Measurements from ENCODE around the gene LRP5. TPM values are rescaled to one million over a fixed set of nuclear protein-coding genes. Genes with fewer than 3 reads are reported as not detected.
"Not testable (repeated sequence)": the region's sequence is repeated elsewhere in the genome, so short reads cannot be mapped to it uniquely, and the experiment has no call there.

Gene LRP5
- total and polyA plus RNA-seq, 2 experiments from 2014 or later = 26.9 to 51.1 TPM

DNA sequence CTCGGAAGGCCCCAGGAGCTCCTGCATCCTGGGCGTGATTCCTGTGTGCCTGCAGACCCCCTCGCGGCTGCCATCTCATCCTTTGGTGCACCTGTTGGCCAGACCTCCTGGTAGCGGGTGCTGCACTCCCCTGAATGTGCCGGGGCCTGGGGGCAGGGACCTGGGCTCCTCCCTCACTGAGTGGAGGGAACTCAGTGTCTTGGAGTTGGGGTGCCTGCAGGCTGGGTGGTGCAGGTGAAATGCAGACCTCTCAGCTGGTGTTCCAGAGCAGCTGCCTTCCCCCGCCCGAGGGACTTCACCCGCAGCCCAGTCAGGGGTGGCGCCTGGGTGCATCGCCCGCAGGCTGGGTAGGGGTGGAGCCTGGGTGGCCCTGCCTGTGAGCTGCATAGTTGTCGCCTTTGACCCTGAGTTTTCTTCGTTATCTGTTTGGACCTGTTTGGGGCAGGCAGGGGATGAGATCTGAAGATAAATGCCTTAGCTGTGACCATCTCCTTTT lies 31.4 kb downstream of the LRP5 start:
- H3K9me2 ChIP-seq (ENCODE audit: insufficient read depth) = no peaks in the 10 kb centered on the region
- no peak overlapping the region for H3K4me2 ChIP-seq
- peaks cover 79% of the 10 kb centered on the region for H3K79me2 ChIP-seq (replicated peaks; ENCODE audit: insufficient read depth)
- Mint-ChIP-seq H3K27ac (no peak overlapping the region), H3K9me3 (peaks cover 6% of the 10 kb centered on the region; the same call in 1 of the 3 replicates), H3K4me3 (no peak overlapping the region), H3K27me3 (ENCODE audit: insufficient read depth, low read depth, poor library complexity) (peaks cover 3% of the 10 kb centered on the region), H3K36me3 (ENCODE audit: low read depth) (peaks cover 14% of the 10 kb centered on the region; the same call in 2 of the 3 replicates), H3K4me1 (peaks cover 49% of the 10 kb centered on the region)
- H3K4me1 ChIP-seq (ENCODE audit: insufficient read depth) = peaks cover 23% of the 10 kb centered on the region; the same call in 1 of the 2 replicates
- H4K20me1 ChIP-seq (replicated peaks; ENCODE audit: insufficient read depth) = no peaks in the 10 kb centered on the region; the same call in none of the 2 replicates
- no peaks in the 10 kb centered on the region for H3K36me3 ChIP-seq (ENCODE audit: insufficient read depth)
- peak overlapping the region; percentile 88; the same call in 1 of the 2 replicates for H3K27ac ChIP-seq (ENCODE audit: low read depth)
- no peak for ATAC-seq
- H2AFZ ChIP-seq = no peak overlapping the region
- peaks cover 5% of the 10 kb centered on the region for H3F3A ChIP-seq (replicated peaks; ENCODE audit: low read depth)
- H3K27me3 ChIP-seq (ENCODE audit: insufficient read depth) = no peaks in the 10 kb centered on the region
- TF ChIP-seq, protein P1, sequence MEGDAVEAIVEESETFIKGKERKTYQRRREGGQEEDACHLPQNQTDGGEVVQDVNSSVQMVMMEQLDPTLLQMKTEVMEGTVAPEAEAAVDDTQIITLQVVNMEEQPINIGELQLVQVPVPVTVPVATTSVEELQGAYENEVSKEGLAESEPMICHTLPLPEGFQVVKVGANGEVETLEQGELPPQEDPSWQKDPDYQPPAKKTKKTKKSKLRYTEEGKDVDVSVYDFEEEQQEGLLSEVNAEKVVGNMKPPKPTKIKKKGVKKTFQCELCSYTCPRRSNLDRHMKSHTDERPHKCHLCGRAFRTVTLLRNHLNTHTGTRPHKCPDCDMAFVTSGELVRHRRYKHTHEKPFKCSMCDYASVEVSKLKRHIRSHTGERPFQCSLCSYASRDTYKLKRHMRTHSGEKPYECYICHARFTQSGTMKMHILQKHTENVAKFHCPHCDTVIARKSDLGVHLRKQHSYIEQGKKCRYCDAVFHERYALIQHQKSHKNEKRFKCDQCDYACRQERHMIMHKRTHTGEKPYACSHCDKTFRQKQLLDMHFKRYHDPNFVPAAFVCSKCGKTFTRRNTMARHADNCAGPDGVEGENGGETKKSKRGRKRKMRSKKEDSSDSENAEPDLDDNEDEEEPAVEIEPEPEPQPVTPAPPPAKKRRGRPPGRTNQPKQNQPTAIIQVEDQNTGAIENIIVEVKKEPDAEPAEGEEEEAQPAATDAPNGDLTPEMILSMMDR (conservative IDR thresholded peaks at IDR 0.05; ENCODE audit: low read depth in 2 of 2) = no peak
- TF ChIP-seq ZNF331 (CRISPR knock-in tag; IDR thresholded peaks at IDR 0.05; ENCODE audit: low read depth) (no peak), ZNF114 (CRISPR knock-in tag; IDR thresholded peaks at IDR 0.05) (no peak), EZH2phosphoT487 (IDR thresholded peaks at IDR 0.05; ENCODE audit: unreplicated experiment) (no peak), STAT1 (IDR thresholded peaks at IDR 0.05; ENCODE audit: unreplicated experiment) (no peak), CREB1 (CRISPR knock-in tag; IDR thresholded peaks at IDR 0.05; ENCODE audit: low read depth) (no peak), NANOG (IDR thresholded peaks at IDR 0.05; ENCODE audit: borderline replicate concordance) (no peak), EZH2 (IDR thresholded peaks at IDR 0.05; ENCODE audit: low read depth, unreplicated experiment) (no peak)
- TF ChIP-seq, protein P2, sequence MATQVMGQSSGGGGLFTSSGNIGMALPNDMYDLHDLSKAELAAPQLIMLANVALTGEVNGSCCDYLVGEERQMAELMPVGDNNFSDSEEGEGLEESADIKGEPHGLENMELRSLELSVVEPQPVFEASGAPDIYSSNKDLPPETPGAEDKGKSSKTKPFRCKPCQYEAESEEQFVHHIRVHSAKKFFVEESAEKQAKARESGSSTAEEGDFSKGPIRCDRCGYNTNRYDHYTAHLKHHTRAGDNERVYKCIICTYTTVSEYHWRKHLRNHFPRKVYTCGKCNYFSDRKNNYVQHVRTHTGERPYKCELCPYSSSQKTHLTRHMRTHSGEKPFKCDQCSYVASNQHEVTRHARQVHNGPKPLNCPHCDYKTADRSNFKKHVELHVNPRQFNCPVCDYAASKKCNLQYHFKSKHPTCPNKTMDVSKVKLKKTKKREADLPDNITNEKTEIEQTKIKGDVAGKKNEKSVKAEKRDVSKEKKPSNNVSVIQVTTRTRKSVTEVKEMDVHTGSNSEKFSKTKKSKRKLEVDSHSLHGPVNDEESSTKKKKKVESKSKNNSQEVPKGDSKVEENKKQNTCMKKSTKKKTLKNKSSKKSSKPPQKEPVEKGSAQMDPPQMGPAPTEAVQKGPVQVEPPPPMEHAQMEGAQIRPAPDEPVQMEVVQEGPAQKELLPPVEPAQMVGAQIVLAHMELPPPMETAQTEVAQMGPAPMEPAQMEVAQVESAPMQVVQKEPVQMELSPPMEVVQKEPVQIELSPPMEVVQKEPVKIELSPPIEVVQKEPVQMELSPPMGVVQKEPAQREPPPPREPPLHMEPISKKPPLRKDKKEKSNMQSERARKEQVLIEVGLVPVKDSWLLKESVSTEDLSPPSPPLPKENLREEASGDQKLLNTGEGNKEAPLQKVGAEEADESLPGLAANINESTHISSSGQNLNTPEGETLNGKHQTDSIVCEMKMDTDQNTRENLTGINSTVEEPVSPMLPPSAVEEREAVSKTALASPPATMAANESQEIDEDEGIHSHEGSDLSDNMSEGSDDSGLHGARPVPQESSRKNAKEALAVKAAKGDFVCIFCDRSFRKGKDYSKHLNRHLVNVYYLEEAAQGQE (IDR thresholded peaks at IDR 0.05; ENCODE audit: unreplicated experiment) = no peak
- TF ChIP-seq, protein P3, sequence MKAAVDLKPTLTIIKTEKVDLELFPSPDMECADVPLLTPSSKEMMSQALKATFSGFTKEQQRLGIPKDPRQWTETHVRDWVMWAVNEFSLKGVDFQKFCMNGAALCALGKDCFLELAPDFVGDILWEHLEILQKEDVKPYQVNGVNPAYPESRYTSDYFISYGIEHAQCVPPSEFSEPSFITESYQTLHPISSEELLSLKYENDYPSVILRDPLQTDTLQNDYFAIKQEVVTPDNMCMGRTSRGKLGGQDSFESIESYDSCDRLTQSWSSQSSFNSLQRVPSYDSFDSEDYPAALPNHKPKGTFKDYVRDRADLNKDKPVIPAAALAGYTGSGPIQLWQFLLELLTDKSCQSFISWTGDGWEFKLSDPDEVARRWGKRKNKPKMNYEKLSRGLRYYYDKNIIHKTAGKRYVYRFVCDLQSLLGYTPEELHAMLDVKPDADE (IDR thresholded peaks at IDR 0.05) = no peak
- no peak overlapping the region for H3K4me3 ChIP-seq
- DNase-seq (ENCODE audit: low spot score) = no peak

DNA sequence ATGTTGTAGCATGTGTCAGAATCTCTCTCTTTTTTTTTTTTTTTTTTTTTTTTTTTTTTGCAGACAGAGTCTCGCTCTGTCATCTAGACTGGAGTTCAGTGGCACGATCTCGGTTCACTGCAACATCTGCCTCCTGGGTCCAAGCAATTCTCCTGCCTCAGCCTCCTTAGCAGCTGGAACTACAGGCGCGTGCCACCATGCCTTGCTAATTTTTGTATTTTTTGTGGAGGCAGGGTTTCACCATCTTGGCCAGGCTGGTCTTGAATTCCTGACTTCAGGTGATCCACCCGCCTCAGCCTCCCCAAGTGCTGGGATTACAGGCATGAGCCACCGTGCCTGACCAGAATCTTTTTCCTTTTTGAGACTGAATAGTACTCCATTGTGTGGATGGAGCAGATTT lies 32.4 kb downstream of the LRP5 start:
- not testable (repeated sequence) for H3K4me2 ChIP-seq; H3K36me3 ChIP-seq (ENCODE audit: insufficient read depth); H3K9me2 ChIP-seq (ENCODE audit: insufficient read depth); H2AFZ ChIP-seq; H3K4me3 ChIP-seq; H3K27me3 Mint-ChIP-seq (ENCODE audit: insufficient read depth, low read depth, poor library complexity); H3K27ac ChIP-seq (ENCODE audit: low read depth); H3K9me3 Mint-ChIP-seq; H4K20me1 ChIP-seq (replicated peaks; ENCODE audit: insufficient read depth); H3K27ac Mint-ChIP-seq; DNase-seq (ENCODE audit: low spot score); H3K4me3 Mint-ChIP-seq; H3K27me3 ChIP-seq (ENCODE audit: insufficient read depth); ATAC-seq; H3F3A ChIP-seq (replicated peaks; ENCODE audit: low read depth)
- H3K36me3 Mint-ChIP-seq (ENCODE audit: low read depth) = peaks cover 19% of the 10 kb centered on the region; the same call in 2 of the 3 replicates
- Histone ChIP-seq H3K4me1 (ENCODE audit: insufficient read depth) (peaks cover 22% of the 10 kb centered on the region; the same call in 1 of the 2 replicates), H3K79me2 (replicated peaks; ENCODE audit: insufficient read depth) (peaks cover 73% of the 10 kb centered on the region)
- peaks cover 46% of the 10 kb centered on the region for H3K4me1 Mint-ChIP-seq
